Measurements from ENCODE around the gene THSD4. TPM values are rescaled to one million over a fixed set of nuclear protein-coding genes. Genes with fewer than 3 reads are reported as not detected.

THSD4 gene
- total RNA-seq, 2 donors from 2014 or later, result 71.2 to 150 TPM

- ATAC-seq (ENCODE audit: insufficient number of reproducible peaks, low FRiP score, low read depth), result no peak
- peaks cover 0 to 12% of the 10 kb centered on the region in 2 donors for H3K4me1 ChIP-seq (ENCODE audit: control insufficient read depth in 1 of 2, low read depth in 2 of 2)
- no peaks in the 10 kb centered on the region for H3K27me3 ChIP-seq (replicated peaks; ENCODE audit: insufficient read depth)
- H3K9me3 ChIP-seq, result no peaks in the 10 kb centered on the region
- H3K36me3 ChIP-seq, result no peaks in the 10 kb centered on the region
- no peak overlapping the region for H3K27ac ChIP-seq
- no peak overlapping the region for H3K4me3 ChIP-seq
- DNase-seq (ENCODE audit: low spot score), result no peak
- no peak for TF ChIP-seq CTCF (IDR thresholded peaks at IDR 0.05)
Measured at GRCh38 chr15:71811752-71812735, 696.8 kb downstream of the THSD4 start.

- H3K27ac ChIP-seq, result no peak overlapping the region
- ATAC-seq (ENCODE audit: insufficient number of reproducible peaks, low FRiP score, low read depth) (no peak), DNase-seq (ENCODE audit: low spot score) (no peak)
- TF ChIP-seq CTCF (IDR thresholded peaks at IDR 0.05), result no peak
- H3K36me3 ChIP-seq, result no peaks in the 10 kb centered on the region
- H3K27me3 ChIP-seq (replicated peaks; ENCODE audit: insufficient read depth), result no peaks in the 10 kb centered on the region
- peaks cover 0 to under 1% of the 10 kb centered on the region in 2 donors for H3K4me1 ChIP-seq (ENCODE audit: control insufficient read depth in 1 of 2, low read depth in 2 of 2)
- H3K9me3 ChIP-seq, result no peaks in the 10 kb centered on the region
- H3K4me3 ChIP-seq, result no peak overlapping the region
Measured at GRCh38 chr15:71812966-71813722, 697.9 kb downstream of the THSD4 start.

GRCh38 chr15:71813723-71814470 is 698.6 kb downstream of the THSD4 start:
- Histone ChIP-seq H3K36me3 (no peaks in the 10 kb centered on the region), H3K4me3 (no peak overlapping the region), H3K27me3 (replicated peaks; ENCODE audit: insufficient read depth) (no peaks in the 10 kb centered on the region), H3K4me1 (ENCODE audit: control insufficient read depth in 1 of 2, low read depth in 2 of 2) (no peaks in the 10 kb centered on the region), H3K9me3 (no peaks in the 10 kb centered on the region), H3K27ac (no peak overlapping the region)
- ATAC-seq (ENCODE audit: insufficient number of reproducible peaks, low FRiP score, low read depth) (no peak), DNase-seq (ENCODE audit: low spot score) (no peak)
- no peak for TF ChIP-seq CTCF (IDR thresholded peaks at IDR 0.05)

- Histone ChIP-seq H3K36me3 (no peaks in the 10 kb centered on the region), H3K9me3 (no peaks in the 10 kb centered on the region), H3K4me3 (no peak overlapping the region), H3K4me1 (ENCODE audit: control insufficient read depth in 1 of 2, low read depth in 2 of 2) (no peaks in the 10 kb centered on the region), H3K27ac (no peak overlapping the region), H3K27me3 (replicated peaks; ENCODE audit: insufficient read depth) (no peaks in the 10 kb centered on the region)
- TF ChIP-seq CTCF (IDR thresholded peaks at IDR 0.05), result no peak
- DNase-seq (ENCODE audit: low spot score) (no peak), ATAC-seq (ENCODE audit: insufficient number of reproducible peaks, low FRiP score, low read depth) (no peak)
Measured at GRCh38 chr15:71815301-71815700, 700.0 kb downstream of the THSD4 start.

Measured in thoracic aorta (tissue), 2 donors.